SK-N-SH (cell line): ENCODE measurements around the gene CBX1. TPM values are rescaled to one million over a fixed set of nuclear protein-coding genes. Genes with fewer than 3 reads are reported as not detected.

Experiments
- CTCF ChIA-PET: fragments of 300-600, 350-600 bp; formaldehyde crosslinking; extraction: SDS; loops from one replicate; lab custom pipeline; 2021; lab: Yijun Ruan, JAX
- POLR2A ChIA-PET: fragments of 350-600 bp; sonication (Branson Sonifier 250); formaldehyde crosslinking; extraction: SDS; loops from one replicate; lab custom pipeline; 2020; ENCODE audit warnings: antibody characterized with exemption, inconsistent platforms; lab: Yijun Ruan, JAX
- DNase-seq: peaks from one replicate; pipeline ENCODE4 v3.0.0; 2012
- H2AFZ ChIP-seq: fragments of 200-600 bp; sonication (generic); 2 replicates; pipeline ENCODE4 v1.8.1; 2016; ENCODE audit warnings: antibody characterized with exemption, mild to moderate bottlenecking, low read depth
- H3F3A ChIP-seq: fragments of 200-600 bp; sonication (generic); replicated peaks from 2 replicates; pipeline ENCODE3; 2016; ENCODE audit warnings: antibody characterized with exemption, mild to moderate bottlenecking; ENCODE audit not compliant: insufficient read depth
- H3K27ac ChIP-seq, 2 experiments: fragments of 200-500 bp in 1 of 2; fragments of 200-600 bp in 1 of 2; sonication (Bioruptor generic) in 1 of 2; sonication (generic), shearing (Covaris generic) in 1 of 2; 2 replicates each; pipeline versions ENCODE4 v1.5.1 to v1.6.1; 2014 to 2016; ENCODE audit warnings: low read depth in 2 of 2, inconsistent platforms in 1 of 2, low read length in 1 of 2, mild to moderate bottlenecking in 1 of 2, mixed read lengths in 1 of 2
- H3K27me3 ChIP-seq: fragments of 200-600 bp; sonication (generic), shearing (Covaris generic); 2 replicates; pipeline ENCODE4 v1.6.1; 2016; ENCODE audit warnings: mixed run types; ENCODE audit not compliant: insufficient read depth
- H3K36me3 ChIP-seq, 2 experiments: fragments of 200-500 bp in 1 of 2; fragments of 200-600 bp in 1 of 2; sonication (Bioruptor generic) in 1 of 2; sonication (generic) in 1 of 2; replicated peaks in 1 of 2; 2 replicates each; pipeline versions ENCODE3 to v1.5.1; 2014 to 2016; ENCODE audit warnings: low read length in 1 of 2, mild to moderate bottlenecking in 1 of 2; ENCODE audit not compliant: insufficient read depth in 2 of 2, control insufficient read depth in 1 of 2
- H3K4me1 ChIP-seq, 2 experiments: fragments of 200-500 bp in 1 of 2; fragments of 200-600 bp in 1 of 2; sonication (Bioruptor generic) in 1 of 2; sonication (generic), shearing (Covaris generic) in 1 of 2; 2 replicates each; pipeline versions ENCODE4 v1.5.1 to v1.6.1; 2014 to 2016; ENCODE audit warnings: low read depth in 1 of 2, low read length in 1 of 2, mixed run types in 1 of 2; ENCODE audit not compliant: insufficient read depth in 2 of 2, control insufficient read depth in 1 of 2
- H3K4me2 ChIP-seq: fragments of 200-600 bp; sonication (generic), shearing (Covaris generic); 2 replicates; pipeline ENCODE4 v1.6.1; 2017; ENCODE audit warnings: mixed run types
- H3K4me3 ChIP-seq, 2 experiments: fragments of 200-500 bp in 1 of 2; fragments of 200-600 bp in 1 of 2; sonication (Bioruptor generic) in 1 of 2; sonication (generic), shearing (Covaris generic) in 1 of 2; 2 replicates each; pipeline versions ENCODE4 v1.5.1 to v1.8.1; 2014 to 2016; ENCODE audit warnings: low read depth in 2 of 2, inconsistent platforms in 1 of 2, low read length in 1 of 2, mild to moderate bottlenecking in 1 of 2, mixed read lengths in 1 of 2, moderate library complexity in 1 of 2
- H3K79me2 ChIP-seq: fragments of 200-600 bp; sonication (generic); 2 replicates; pipeline ENCODE4 v1.8.1; 2017; ENCODE audit warnings: mild to moderate bottlenecking; ENCODE audit not compliant: insufficient read depth
- H3K9ac ChIP-seq: fragments of 200-600 bp; sonication (generic); 2 replicates; pipeline ENCODE4 v1.6.1; 2017; ENCODE audit warnings: mixed run types
- H3K9me2 ChIP-seq: fragments of 200-600 bp; sonication (generic); 2 replicates; pipeline ENCODE4 v1.6.1; 2017; ENCODE audit warnings: mixed run types
- H3K9me3 ChIP-seq: fragments of 200-600 bp; sonication (generic); 2 replicates; pipeline ENCODE4 v1.6.1; 2017; ENCODE audit warnings: mixed run types, mild to moderate bottlenecking, moderate library complexity
- H4K20me1 ChIP-seq: fragments of 200-600 bp; sonication (generic); 2 replicates; pipeline ENCODE4 v1.6.1; 2017; ENCODE audit warnings: mild to moderate bottlenecking, mixed run types; ENCODE audit not compliant: insufficient read depth
- ELF1 ChIP-seq: IDR thresholded peaks from 2 replicates; pipeline ENCODE4 v1.4.0; 2012
- EP300 ChIP-seq, 2 experiments: IDR thresholded peaks; 2 replicates each; pipeline versions ENCODE4 v1.4.0 to v1.6.1; 2012; ENCODE audit warnings: borderline replicate concordance in 1 of 2, low read depth in 1 of 2, low read length in 1 of 2
- FOSL2 ChIP-seq: IDR thresholded peaks from 2 replicates; pipeline ENCODE4 v1.4.0; 2012; ENCODE audit warnings: low read depth, mild to moderate bottlenecking, moderate library complexity, borderline replicate concordance
- FOXM1 ChIP-seq: IDR thresholded peaks from 2 replicates; pipeline ENCODE4 v1.4.0; 2012; ENCODE audit warnings: low read depth, mild to moderate bottlenecking
- IRF3 ChIP-seq: fragments of 150-350 bp; IDR thresholded peaks from 2 replicates; pipeline ENCODE4 v1.6.1; 2016; ENCODE audit warnings: mild to moderate bottlenecking, low read depth, low read length
- JUND ChIP-seq: IDR thresholded peaks from 2 replicates; pipeline ENCODE4 v1.4.0; 2012
- MEF2A ChIP-seq: IDR thresholded peaks from 2 replicates; pipeline ENCODE4 v1.4.0; 2012; ENCODE audit warnings: low read depth, borderline replicate concordance
- MXI1 ChIP-seq: IDR thresholded peaks from 2 replicates; pipeline ENCODE4 v1.6.1; 2012; ENCODE audit warnings: mild to moderate bottlenecking, low read depth, low read length, improper control_type of control experiment
- NFIC ChIP-seq: IDR thresholded peaks from 2 replicates; pipeline ENCODE4 v1.4.0; 2012; ENCODE audit warnings: borderline replicate concordance
- NRF1 ChIP-seq: IDR thresholded peaks from 2 replicates; pipeline ENCODE4 v1.6.1; 2012; ENCODE audit warnings: low read depth, mild to moderate bottlenecking, low read length
- POLR2AphosphoS5 ChIP-seq: IDR thresholded peaks from 2 replicates; pipeline ENCODE4 v1.6.1; 2012; ENCODE audit warnings: low read depth, low read length
- RCOR1 ChIP-seq: fragments of 150-350 bp; IDR thresholded peaks from 2 replicates; pipeline ENCODE4 v1.6.1; 2017; ENCODE audit warnings: antibody characterized with exemption, low read length
- RFX5 ChIP-seq: IDR thresholded peaks from 2 replicates; pipeline ENCODE4 v1.6.1; 2012; ENCODE audit warnings: mild to moderate bottlenecking, improper control_type of control experiment, low read length
- RXRA ChIP-seq: IDR thresholded peaks from 2 replicates; pipeline ENCODE4 v1.4.0; 2012; ENCODE audit warnings: low read depth, mild to moderate bottlenecking, borderline replicate concordance
- SIN3A ChIP-seq: IDR thresholded peaks from 2 replicates; pipeline ENCODE4 v1.6.1; 2012; ENCODE audit warnings: low read depth, mild to moderate bottlenecking, low read length, moderate library complexity, borderline replicate concordance
- SMC3 ChIP-seq: IDR thresholded peaks from 2 replicates; pipeline ENCODE4 v1.6.1; 2012; ENCODE audit warnings: low read depth, low read length, improper control_type of control experiment
- TAF1 ChIP-seq: IDR thresholded peaks from 2 replicates; pipeline ENCODE4 v1.6.1; 2012; ENCODE audit warnings: low read depth, mild to moderate bottlenecking, low read length, moderate library complexity, borderline replicate concordance
- TEAD4 ChIP-seq: IDR thresholded peaks from 2 replicates; pipeline ENCODE4 v1.4.0; 2012; ENCODE audit warnings: mild to moderate bottlenecking, borderline replicate concordance; ENCODE audit not compliant: insufficient read depth
- YY1 ChIP-seq: IDR thresholded peaks from 2 replicates; pipeline ENCODE4 v1.4.0; 2012; ENCODE audit warnings: low read depth, mild to moderate bottlenecking
- WGBS: methylation state at CpG from one replicate; pipeline ENCODE4 v1.1.6; 2017; ENCODE audit warnings: low lambda C conversion rate; 5-methylcytosine and 5-hydroxymethylcytosine counted together
- polyA plus RNA-seq, 3 experiments: library from polyadenylated mRNA; depleted of rRNA; stranded (reverse); fragments of >200 nt; gene quantifications; 2 replicates each; pipeline ENCODE4 v1.2.3, GENCODE V29; 2012
- TF ChIP-seq, protein P1 (sequence below): IDR thresholded peaks from 2 replicates; pipeline ENCODE4; 2012
- TF ChIP-seq, protein P2 (sequence below): IDR thresholded peaks from 2 replicates; pipeline ENCODE4 v1.4.0; 2012; ENCODE audit warnings: low read depth, borderline replicate concordance
- TF ChIP-seq, protein P3 (sequence below): IDR thresholded peaks from 2 replicates; pipeline ENCODE4 v1.4.0; 2012; ENCODE audit warnings: low read depth, borderline replicate concordance
- TF ChIP-seq, protein P4 (sequence below): fragments of 200-600 bp; sonication (generic); IDR thresholded peaks from 2 replicates; pipeline ENCODE4 v1.6.1; 2017; ENCODE audit warnings: antibody characterized with exemption, mild to moderate bottlenecking, moderate library complexity

Gene CBX1
- 102 and 112 TPM in 2 replicates for polyA plus RNA-seq (2012; rRNA removed)
- polyA plus RNA-seq (2012; cell fraction: cytosol; rRNA removed) = 157 and 183 TPM in 2 replicates
- polyA plus RNA-seq (2012; cell fraction: nucleus; rRNA removed) = 27.3 and 37.1 TPM in 2 replicates

DNA sequence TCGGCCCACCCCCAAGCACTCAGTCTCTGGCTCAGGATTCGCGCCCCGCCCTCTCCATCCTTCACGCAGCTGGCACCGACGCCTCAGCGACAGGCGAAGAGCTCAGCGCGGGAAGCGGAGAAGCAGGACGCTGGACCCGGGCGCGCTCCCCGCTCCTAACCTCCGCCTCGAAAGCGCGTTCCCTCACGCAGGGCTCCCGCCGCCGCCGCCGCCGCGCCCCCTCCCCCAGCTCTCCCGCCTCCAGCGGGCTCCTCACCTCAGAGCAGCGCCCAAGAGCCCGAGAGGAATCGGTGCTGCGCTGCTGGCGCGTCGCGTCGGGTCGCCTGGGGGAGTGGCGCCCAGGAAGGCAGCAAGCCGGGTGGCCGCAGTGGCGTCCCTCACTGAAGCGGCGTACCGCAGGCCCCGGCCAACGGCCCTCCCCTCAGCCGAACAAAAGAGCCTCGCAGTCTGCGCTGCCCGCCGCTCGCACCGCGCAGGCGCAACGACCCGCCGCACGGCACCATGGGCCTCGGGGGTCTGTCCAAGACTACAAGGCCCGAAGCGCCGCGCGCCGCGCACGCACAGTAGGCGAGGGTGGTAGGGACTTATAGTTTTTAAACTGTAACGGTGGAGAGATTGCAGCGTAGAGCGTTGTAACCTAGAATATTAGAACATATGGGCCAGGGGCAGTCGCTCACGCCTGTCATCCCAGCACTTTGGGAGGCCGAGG, at the start of gene CBX1:
CBX1 (minus strand) TSS at position 467 of the 709 bp plus-strand sequence. CDS start 24,474 bp downstream, outside the sequence.
- Histone ChIP-seq H3K4me2 (peak within 1 kb of the TSS; percentile 86), H2AFZ (peak within 1 kb of the TSS; percentile 97), H3K36me3 (peaks cover 0 to 16% of the 10 kb centered on the region in 2 experiments), H3K27me3 (no peaks in the 10 kb centered on the region), H3K9me2 (no peaks in the 10 kb centered on the region), H3K9ac (peak within 1 kb of the TSS; percentile 77), H3F3A (peaks cover 27% of the 10 kb centered on the region), H3K27ac (peak within 1 kb of the TSS; percentile 81 to 91), H3K79me2 (peaks cover 51% of the 10 kb centered on the region), H3K9me3 (no peaks in the 10 kb centered on the region), H3K4me1 (peaks cover 3 to 6% of the 10 kb centered on the region in 2 experiments; a peak in 2 of 4 replicates), H4K20me1 (peaks cover 41% of the 10 kb centered on the region), H3K4me3 (peak within 1 kb of the TSS; percentile 66 to 90)
- ChIA-PET POLR2A (interaction anchor here (1.1 to 2.1 kb wide), 5 partner anchors 52 to 97 kb away, joined by 3 to 21 read pairs (median 5); partner anchors contain the start of gene NFE2L1), CTCF (interaction anchor here (0.8 to 14.8 kb wide), 8 partner anchors 20 to 154 kb away, joined by 3 to 241 read pairs (median 4); no protein-coding TSS in a partner anchor)
- peak; percentile 98 for DNase-seq
- under 1% methylated on average over 37 of the region's 79 CpGs for WGBS
- no peak for TF ChIP-seq RXRA
- TF ChIP-seq, protein P1, sequence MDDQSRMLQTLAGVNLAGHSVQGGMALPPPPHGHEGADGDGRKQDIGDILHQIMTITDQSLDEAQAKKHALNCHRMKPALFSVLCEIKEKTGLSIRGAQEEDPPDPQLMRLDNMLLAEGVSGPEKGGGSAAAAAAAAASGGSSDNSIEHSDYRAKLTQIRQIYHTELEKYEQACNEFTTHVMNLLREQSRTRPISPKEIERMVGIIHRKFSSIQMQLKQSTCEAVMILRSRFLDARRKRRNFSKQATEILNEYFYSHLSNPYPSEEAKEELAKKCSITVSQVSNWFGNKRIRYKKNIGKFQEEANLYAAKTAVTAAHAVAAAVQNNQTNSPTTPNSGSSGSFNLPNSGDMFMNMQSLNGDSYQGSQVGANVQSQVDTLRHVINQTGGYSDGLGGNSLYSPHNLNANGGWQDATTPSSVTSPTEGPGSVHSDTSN = no peak; the same call in 1 of the 2 replicates
- TF ChIP-seq EP300 (IDR thresholded peaks at IDR 0.05; ENCODE audit: borderline replicate concordance in 1 of 2, low read depth in 1 of 2, low read length in 1 of 2) = no peak; a peak in 1 of 4 replicates
- TF ChIP-seq MEF2A = no peak; the same call in 1 of the 2 replicates
- TF ChIP-seq, protein P2, sequence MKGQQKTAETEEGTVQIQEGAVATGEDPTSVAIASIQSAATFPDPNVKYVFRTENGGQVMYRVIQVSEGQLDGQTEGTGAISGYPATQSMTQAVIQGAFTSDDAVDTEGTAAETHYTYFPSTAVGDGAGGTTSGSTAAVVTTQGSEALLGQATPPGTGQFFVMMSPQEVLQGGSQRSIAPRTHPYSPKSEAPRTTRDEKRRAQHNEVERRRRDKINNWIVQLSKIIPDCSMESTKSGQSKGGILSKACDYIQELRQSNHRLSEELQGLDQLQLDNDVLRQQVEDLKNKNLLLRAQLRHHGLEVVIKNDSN = peak; percentile 14; the same call in 1 of the 2 replicates
- TF ChIP-seq JUND = no peak
- no peak for TF ChIP-seq SMC3
- TF ChIP-seq FOSL2 = no peak
- peak; percentile 40; the same call in 1 of the 2 replicates for TF ChIP-seq FOXM1
- peak; percentile 51; the same call in 1 of the 2 replicates for TF ChIP-seq TAF1
- TF ChIP-seq NRF1 = peak; percentile 98
- TF ChIP-seq RFX5 = no peak
- no peak for TF ChIP-seq YY1
- TF ChIP-seq MXI1 = peak; percentile 26; the same call in 1 of the 2 replicates
- TF ChIP-seq RCOR1 = peak; percentile 29; the same call in 1 of the 2 replicates
- TF ChIP-seq SIN3A = peak; percentile 5; the same call in 1 of the 2 replicates
- TF ChIP-seq, protein P3, sequence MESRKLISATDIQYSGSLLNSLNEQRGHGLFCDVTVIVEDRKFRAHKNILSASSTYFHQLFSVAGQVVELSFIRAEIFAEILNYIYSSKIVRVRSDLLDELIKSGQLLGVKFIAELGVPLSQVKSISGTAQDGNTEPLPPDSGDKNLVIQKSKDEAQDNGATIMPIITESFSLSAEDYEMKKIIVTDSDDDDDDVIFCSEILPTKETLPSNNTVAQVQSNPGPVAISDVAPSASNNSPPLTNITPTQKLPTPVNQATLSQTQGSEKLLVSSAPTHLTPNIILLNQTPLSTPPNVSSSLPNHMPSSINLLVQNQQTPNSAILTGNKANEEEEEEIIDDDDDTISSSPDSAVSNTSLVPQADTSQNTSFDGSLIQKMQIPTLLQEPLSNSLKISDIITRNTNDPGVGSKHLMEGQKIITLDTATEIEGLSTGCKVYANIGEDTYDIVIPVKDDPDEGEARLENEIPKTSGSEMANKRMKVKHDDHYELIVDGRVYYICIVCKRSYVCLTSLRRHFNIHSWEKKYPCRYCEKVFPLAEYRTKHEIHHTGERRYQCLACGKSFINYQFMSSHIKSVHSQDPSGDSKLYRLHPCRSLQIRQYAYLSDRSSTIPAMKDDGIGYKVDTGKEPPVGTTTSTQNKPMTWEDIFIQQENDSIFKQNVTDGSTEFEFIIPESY = no peak
- peak; percentile 74 for TF ChIP-seq POLR2AphosphoS5
- TF ChIP-seq ELF1 = no peak
- TF ChIP-seq IRF3 = no peak
- TF ChIP-seq NFIC = 0 out of 2 replicates have a peak, but pooled peaks have one; percentile 40
- TF ChIP-seq, protein P4, sequence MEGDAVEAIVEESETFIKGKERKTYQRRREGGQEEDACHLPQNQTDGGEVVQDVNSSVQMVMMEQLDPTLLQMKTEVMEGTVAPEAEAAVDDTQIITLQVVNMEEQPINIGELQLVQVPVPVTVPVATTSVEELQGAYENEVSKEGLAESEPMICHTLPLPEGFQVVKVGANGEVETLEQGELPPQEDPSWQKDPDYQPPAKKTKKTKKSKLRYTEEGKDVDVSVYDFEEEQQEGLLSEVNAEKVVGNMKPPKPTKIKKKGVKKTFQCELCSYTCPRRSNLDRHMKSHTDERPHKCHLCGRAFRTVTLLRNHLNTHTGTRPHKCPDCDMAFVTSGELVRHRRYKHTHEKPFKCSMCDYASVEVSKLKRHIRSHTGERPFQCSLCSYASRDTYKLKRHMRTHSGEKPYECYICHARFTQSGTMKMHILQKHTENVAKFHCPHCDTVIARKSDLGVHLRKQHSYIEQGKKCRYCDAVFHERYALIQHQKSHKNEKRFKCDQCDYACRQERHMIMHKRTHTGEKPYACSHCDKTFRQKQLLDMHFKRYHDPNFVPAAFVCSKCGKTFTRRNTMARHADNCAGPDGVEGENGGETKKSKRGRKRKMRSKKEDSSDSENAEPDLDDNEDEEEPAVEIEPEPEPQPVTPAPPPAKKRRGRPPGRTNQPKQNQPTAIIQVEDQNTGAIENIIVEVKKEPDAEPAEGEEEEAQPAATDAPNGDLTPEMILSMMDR = no peak; the same call in 1 of the 2 replicates
- TF ChIP-seq TEAD4 = no peak
